ENCODE results near the gene CAMK1D.

The CAMK1D gene

GRCh38 chr10:12873172-12873571 lies 523.8 kb downstream of the CAMK1D start:
- DNase-seq = no peak

GRCh38 chr10:12874501-12874900 lies 525.2 kb downstream of the CAMK1D start:
- DNase-seq = no peak

- no peak for DNase-seq
Measured at GRCh38 chr10:12875100-12875499, 525.8 kb downstream of the CAMK1D start.

GRCh38 chr10:12876266-12876665 lies 526.9 kb downstream of the CAMK1D start:
- DNase-seq = no peak

- no peak for DNase-seq
Measured at GRCh38 chr10:12877150-12877549, 527.8 kb downstream of the CAMK1D start.

GRCh38 chr10:12880423-12880822 lies 531.1 kb downstream of the CAMK1D start:
- DNase-seq = no peak

DNA sequence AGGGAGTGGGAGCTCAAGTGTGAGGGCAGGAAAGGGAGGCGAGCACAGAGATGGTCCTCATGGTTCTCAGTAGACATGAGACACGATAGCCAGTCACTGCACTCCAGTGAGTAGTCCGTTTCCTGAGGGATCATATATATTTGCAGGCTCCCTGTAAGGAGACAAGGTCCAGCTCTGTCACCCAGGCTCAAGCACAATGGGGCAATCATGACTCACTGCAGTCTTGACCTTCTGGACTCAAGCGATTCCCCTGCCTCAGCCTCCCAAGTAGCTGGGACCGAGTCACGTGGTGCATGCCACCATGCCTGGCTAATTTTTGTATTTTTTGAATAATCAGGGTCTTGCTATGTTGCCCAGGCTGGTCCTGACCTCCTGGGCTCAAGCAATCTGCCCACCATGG lies 535.5 kb downstream of the CAMK1D start:
- no peak for DNase-seq

Data from T-helper 2 cell (primary cell).